HCT116 (cell line): Measurements from ENCODE around the gene G3BP1. TPM values are rescaled to one million over a fixed set of nuclear protein-coding genes. Genes with fewer than 3 reads are reported as not detected.

Experiments
- ATAC-seq: fragments of 200-7000 bp; cut with Tn5 transposase; 2 replicates; pipeline ENCODE4 v1.9.1; 2020; ENCODE audit warnings: mild to moderate bottlenecking, moderate library complexity
- BruUV-seq: library from RNA; stranded (reverse); fragments of 400-500 nt; replicated peaks from 2 replicates; lab custom pipeline; 2021; lab: Mats Ljungman, UMichigan
- CTCF ChIA-PET: fragments of 300-600 bp; sonication (Branson Sonifier 250); formaldehyde crosslinking; loops from one replicate; lab custom pipeline; 2021; ENCODE audit warnings: antibody characterized with exemption; lab: Charles Lee
- POLR2A ChIA-PET: fragments of 300-600, 350-600 bp; sonication (Branson Sonifier 250); formaldehyde crosslinking; loops from one replicate; lab custom pipeline; 2021; ENCODE audit warnings: antibody characterized with exemption; lab: Charles Lee
- RAD21 ChIA-PET, 2 experiments: fragments of 300-600 bp; sonication (Branson Sonifier 250); formaldehyde crosslinking; loops; one replicate each; lab custom pipeline; 2023; ENCODE audit warnings: low total read pairs in 2 of 2; ENCODE audit not compliant: uncharacterized antibody in 2 of 2, unreplicated experiment in 2 of 2, low non-redundant PET in 1 of 2; lab: Charles Lee
- DNase-seq: peaks from one replicate; pipeline ENCODE4 v3.0.0-alpha.2; 2010; ENCODE audit warnings: low read depth, low spot score
- H2AFZ ChIP-seq: fragments of 200-600 bp; shearing (Covaris generic), sonication (generic); 2 replicates; pipeline ENCODE4 v1.6.1; 2017; ENCODE audit warnings: low read depth, mixed run types, mixed read lengths, antibody characterized with exemption, low read length; ENCODE audit not compliant: poor library complexity, severe bottlenecking
- H3K27ac ChIP-seq: 2 replicates; pipeline ENCODE4 v1.5.1; 2012; ENCODE audit warnings: low read depth, low read length
- H3K27me3 ChIP-seq: fragments of 200-600 bp; sonication (generic); 2 replicates; pipeline ENCODE4 v1.6.1; 2016; ENCODE audit warnings: mixed run types, low read length, mixed read lengths; ENCODE audit not compliant: insufficient read depth
- H3K36me3 ChIP-seq, 2 experiments: fragments of 200-500 bp in 1 of 2; fragments of 200-600 bp in 1 of 2; sonication (Bioruptor generic) in 1 of 2; sonication (generic) in 1 of 2; 2 replicates each; pipeline versions ENCODE4 v1.5.1 to v1.6.1; 2014 to 2016; ENCODE audit warnings: low read length in 2 of 2, inconsistent platforms in 1 of 2, mixed read lengths in 1 of 2, mixed run types in 1 of 2; ENCODE audit not compliant: insufficient read depth in 2 of 2, control insufficient read depth in 1 of 2
- H3K4me1 ChIP-seq, 2 experiments: fragments of 200-600 bp in 1 of 2; sonication (generic) in 1 of 2; 2 replicates each; pipeline versions ENCODE4 v1.5.1 to v1.6.1; 2012 to 2017; ENCODE audit warnings: low read length in 2 of 2, inconsistent platforms in 1 of 2, mild to moderate bottlenecking in 1 of 2, mixed read lengths in 1 of 2, mixed run types in 1 of 2, moderate library complexity in 1 of 2; ENCODE audit not compliant: insufficient read depth in 2 of 2, control insufficient read depth in 1 of 2
- H3K4me2 ChIP-seq: fragments of 200-600 bp; sonication (generic); 2 replicates; pipeline ENCODE4 v1.6.1; 2017; ENCODE audit warnings: mixed run types, low read length, mixed read lengths
- H3K4me3 ChIP-seq, 2 experiments: fragments of 200-600 bp in 1 of 2; sonication (generic) in 1 of 2; replicated peaks in 1 of 2; 2 replicates each; pipeline ENCODE4 v1.5.1; 2011 to 2016; ENCODE audit warnings: low read length in 2 of 2, control low read depth in 1 of 2, low read depth in 1 of 2, mild to moderate bottlenecking in 1 of 2, mixed read lengths in 1 of 2, mixed run types in 1 of 2
- H3K79me2 ChIP-seq: fragments of 200-600 bp; sonication (generic); 2 replicates; pipeline ENCODE4 v1.6.1; 2017; ENCODE audit warnings: mild to moderate bottlenecking, mixed run types, low read length, moderate library complexity, mixed read lengths; ENCODE audit not compliant: insufficient read depth
- H3K9ac ChIP-seq: fragments of 200-600 bp; sonication (generic); 2 replicates; pipeline ENCODE4 v1.6.1; 2016; ENCODE audit warnings: low read length, mixed read lengths
- H3K9me2 ChIP-seq: fragments of 200-600 bp; sonication (generic), shearing (Covaris generic); 2 replicates; pipeline ENCODE4 v1.6.1; 2017; ENCODE audit warnings: mixed run types, mild to moderate bottlenecking, moderate library complexity; ENCODE audit not compliant: insufficient read depth
- H3K9me3 ChIP-seq, 2 experiments: fragments of 200-500 bp in 1 of 2; fragments of 200-600 bp in 1 of 2; sonication (Bioruptor generic) in 1 of 2; sonication (generic) in 1 of 2; 2 replicates each; pipeline ENCODE4 v1.6.1; 2014 to 2017; ENCODE audit warnings: low read length in 2 of 2, mixed read lengths in 2 of 2, inconsistent platforms in 1 of 2, low read depth in 1 of 2, mild to moderate bottlenecking in 1 of 2, mixed run types in 1 of 2, moderate library complexity in 1 of 2; ENCODE audit not compliant: control insufficient read depth in 1 of 2, insufficient read depth in 1 of 2
- H4K20me1 ChIP-seq: fragments of 200-600 bp; sonication (generic), shearing (Covaris generic); 2 replicates; pipeline ENCODE4 v1.6.1; 2017; ENCODE audit warnings: mixed run types, mild to moderate bottlenecking, moderate library complexity; ENCODE audit not compliant: insufficient read depth
- CBX3 ChIP-seq: IDR thresholded peaks from 2 replicates; pipeline ENCODE4 v1.6.1; 2012; ENCODE audit warnings: low read depth
- FOSL1 ChIP-seq: IDR thresholded peaks from 2 replicates; pipeline ENCODE4 v1.6.1; 2012; ENCODE audit warnings: low read depth
- POLR2AphosphoS5 ChIP-seq: IDR thresholded peaks from 2 replicates; pipeline ENCODE4 v1.6.1; 2011; ENCODE audit warnings: mild to moderate bottlenecking, low read depth, low read length, moderate library complexity
- RAD21 ChIP-seq: IDR thresholded peaks from 2 replicates; pipeline ENCODE4 v1.6.1; 2012; ENCODE audit warnings: low read depth, mild to moderate bottlenecking
- SRF ChIP-seq: IDR thresholded peaks from 2 replicates; pipeline ENCODE4 v1.6.1; 2012; ENCODE audit warnings: low read depth
- TCF7L2 ChIP-seq: IDR thresholded peaks from 2 replicates; pipeline ENCODE4 v1.7.0; 2011; ENCODE audit warnings: borderline replicate concordance, inconsistent platforms; ENCODE audit not compliant: insufficient read depth, insufficient read length; ENCODE audit errors: extremely low read depth
- YY1 ChIP-seq: IDR thresholded peaks from 2 replicates; pipeline ENCODE4 v1.6.1; 2011; ENCODE audit warnings: low read length, low read depth, moderate library complexity, mild to moderate bottlenecking; ENCODE audit not compliant: insufficient replicate concordance; ENCODE audit errors: extremely low read depth
- ZNF274 ChIP-seq: fragments of 200-500 bp; sonication (Bioruptor generic); IDR thresholded peaks from 2 replicates; pipeline ENCODE4 v1.6.1; 2014; ENCODE audit warnings: mild to moderate bottlenecking, low read depth, low read length, inconsistent platforms
- intact Hi-C: fragments of 100-400 bp; cut with micrococcal nuclease; formaldehyde crosslinking; loops from 2 replicates; pipeline ENCODE4 v1.10.0; 2022
- total RNA-seq: library from RNA; stranded (reverse); gene quantifications from one replicate; pipeline ENCODE4 v1.2.1, GENCODE V29; 2021; ENCODE audit not compliant: unreplicated experiment
- TF ChIP-seq, protein P1 (sequence below), 3 experiments: fragments of 200-600 bp in 1 of 3; sonication (generic) in 1 of 3; IDR thresholded peaks in 2 of 3; conservative IDR thresholded peaks in 1 of 3; 2 replicates each; pipeline ENCODE4 v1.5.1; 2012 to 2017; ENCODE audit warnings: low read depth in 2 of 3, low read length in 2 of 3, antibody characterized with exemption in 1 of 3, borderline replicate concordance in 1 of 3, control low read depth in 1 of 3, mild to moderate bottlenecking in 1 of 3, mixed read lengths in 1 of 3, mixed run types in 1 of 3, moderate library complexity in 1 of 3; ENCODE audit not compliant: insufficient read depth in 1 of 3

G3BP1 gene
- total RNA-seq, 1 experiment from 2014 or later: 296 TPM

DNA sequence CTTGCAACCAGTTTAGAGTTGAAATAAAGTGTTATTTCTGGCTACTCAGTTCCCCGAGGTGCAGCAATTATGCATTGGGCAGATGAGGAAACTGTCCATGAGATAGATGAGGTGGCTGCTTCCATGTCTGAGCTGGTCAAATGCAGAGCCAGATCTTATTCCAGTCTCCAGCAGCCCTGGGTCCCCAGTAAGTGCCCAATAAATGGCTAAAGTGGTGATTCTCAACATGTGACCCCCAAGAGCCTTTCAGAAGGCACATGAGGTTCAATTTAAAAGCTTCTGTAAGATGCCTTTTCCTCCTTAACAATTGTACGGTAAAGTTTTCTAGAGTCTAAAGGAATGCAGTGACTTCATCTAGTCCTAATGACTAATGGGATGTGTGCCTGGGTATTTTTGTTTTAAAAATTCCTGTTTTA is 30.8 kb upstream of the G3BP1 start:
- Histone ChIP-seq H3K27me3 (no peaks in the 10 kb centered on the region), H3K4me3 (0 out of 4 replicates have a peak overlapping the region, but pooled peaks of 1 of the 2 experiments have one; percentile 46), H3K9me2 (no peaks in the 10 kb centered on the region), H3K9ac (peak overlapping the region; percentile 53), H3K4me2 (peak overlapping the region; percentile 80), H3K27ac (no peak overlapping the region), H4K20me1 (no peaks in the 10 kb centered on the region), H3K36me3 (no peaks in the 10 kb centered on the region), H3K9me3 (no peaks in the 10 kb centered on the region), H3K79me2 (no peaks in the 10 kb centered on the region), H2AFZ (no peak overlapping the region), H3K4me1 (peaks cover 55 to 68% of the 10 kb centered on the region in 2 experiments)
- intact Hi-C loops: loop anchor here (5.0 to 10.0 kb wide), 4 partner anchors 219 to 486 kb away; partner anchors contain the start of gene GM2A
- ChIA-PET POLR2A (no interaction called here), RAD21 (interaction anchor here (0.6 to 3.9 kb wide), 5 partner anchors 30 to 89 kb away, joined by 3 to 25 read pairs (median 7); partner anchors contain the start of gene G3BP1 (in 1 of the 2)), CTCF (interaction anchor here (0.7 to 5.2 kb wide), 17 partner anchors 10 to 422 kb away, joined by 3 to 103 read pairs (median 4); no protein-coding TSS in a partner anchor)
- TF ChIP-seq YY1 (no peak), TCF7L2 (no peak), CBX3 (no peak), FOSL1 (no peak)
- ATAC-seq: no peak
- no peak for DNase-seq
- BruUV-seq: no TSS peak

DNA sequence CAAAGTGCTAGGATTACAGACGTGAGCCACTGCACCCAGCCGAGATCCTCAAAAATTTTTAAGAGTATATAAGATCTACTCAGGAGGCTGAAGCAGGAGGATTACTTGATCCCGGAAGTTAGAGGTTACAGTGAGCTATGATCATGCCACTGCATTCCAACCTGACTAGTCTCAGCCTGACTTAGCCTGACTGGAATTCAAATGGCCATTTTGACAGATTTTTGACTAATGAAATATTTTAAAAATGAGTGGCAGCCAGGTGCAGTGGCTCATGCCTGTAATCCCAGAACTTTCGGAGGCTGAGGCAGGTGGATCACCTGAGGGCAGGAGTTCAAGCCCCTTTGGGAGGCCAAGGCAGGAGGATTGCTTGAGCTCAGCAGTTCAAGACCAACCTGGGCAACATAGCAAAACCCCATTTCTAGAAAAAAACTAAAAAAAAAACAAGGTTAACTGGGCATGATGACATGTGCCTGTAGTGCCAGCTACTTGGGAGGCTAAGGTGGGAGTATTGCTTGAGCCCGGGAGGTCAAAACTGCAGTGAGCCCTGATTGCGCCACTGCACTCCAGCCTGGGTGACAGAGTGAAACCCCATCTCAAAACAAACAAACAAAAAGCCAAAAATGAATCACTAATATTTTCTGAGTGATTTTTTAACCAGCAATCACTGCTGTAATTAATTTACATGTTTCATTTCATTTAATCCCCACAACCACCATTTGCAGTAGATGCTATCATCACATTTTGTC is 29.9 kb upstream of the G3BP1 start:
- no TSS peak for BruUV-seq
- no peaks in the 10 kb centered on the region for H3K9me3 ChIP-seq
- no peaks in the 10 kb centered on the region for H3K36me3 ChIP-seq
- H3K4me3 ChIP-seq: no peak overlapping the region
- no peaks in the 10 kb centered on the region for H3K79me2 ChIP-seq
- H3K9me2 ChIP-seq: no peaks in the 10 kb centered on the region
- no peaks in the 10 kb centered on the region for H4K20me1 ChIP-seq
- no peak overlapping the region for H2AFZ ChIP-seq
- RAD21 ChIA-PET: interaction anchor here (1.2 to 3.9 kb wide), 3 partner anchors 83 to 90 kb away, joined by 7 to 25 read pairs (median 20); no protein-coding TSS in a partner anchor
- intact Hi-C loops: loop anchor here (2.0 to 10.0 kb wide), 6 partner anchors 220 to 615 kb away; partner anchors contain the start of gene GM2A
- no peak overlapping the region for H3K27ac ChIP-seq
- TF ChIP-seq SRF: no peak
- 0 out of 2 replicates have a peak, but pooled peaks have one; percentile 14 for TF ChIP-seq POLR2AphosphoS5
- no peak for TF ChIP-seq RAD21
- TF ChIP-seq, protein P1, sequence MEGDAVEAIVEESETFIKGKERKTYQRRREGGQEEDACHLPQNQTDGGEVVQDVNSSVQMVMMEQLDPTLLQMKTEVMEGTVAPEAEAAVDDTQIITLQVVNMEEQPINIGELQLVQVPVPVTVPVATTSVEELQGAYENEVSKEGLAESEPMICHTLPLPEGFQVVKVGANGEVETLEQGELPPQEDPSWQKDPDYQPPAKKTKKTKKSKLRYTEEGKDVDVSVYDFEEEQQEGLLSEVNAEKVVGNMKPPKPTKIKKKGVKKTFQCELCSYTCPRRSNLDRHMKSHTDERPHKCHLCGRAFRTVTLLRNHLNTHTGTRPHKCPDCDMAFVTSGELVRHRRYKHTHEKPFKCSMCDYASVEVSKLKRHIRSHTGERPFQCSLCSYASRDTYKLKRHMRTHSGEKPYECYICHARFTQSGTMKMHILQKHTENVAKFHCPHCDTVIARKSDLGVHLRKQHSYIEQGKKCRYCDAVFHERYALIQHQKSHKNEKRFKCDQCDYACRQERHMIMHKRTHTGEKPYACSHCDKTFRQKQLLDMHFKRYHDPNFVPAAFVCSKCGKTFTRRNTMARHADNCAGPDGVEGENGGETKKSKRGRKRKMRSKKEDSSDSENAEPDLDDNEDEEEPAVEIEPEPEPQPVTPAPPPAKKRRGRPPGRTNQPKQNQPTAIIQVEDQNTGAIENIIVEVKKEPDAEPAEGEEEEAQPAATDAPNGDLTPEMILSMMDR (IDR thresholded peaks at IDR 0.05 in 2 of 3, conservative IDR thresholded peaks at IDR 0.05 in 1 of 3; ENCODE audit: borderline replicate concordance in 1 of 3, insufficient read depth in 1 of 3, low read depth in 2 of 3, low read length in 2 of 3): no peak
- TF ChIP-seq ZNF274: no peak
- TF ChIP-seq FOSL1: no peak
- DNase-seq: no peak
- CTCF ChIA-PET: interaction anchor here (0.7 to 5.2 kb wide), 13 partner anchors 11 to 423 kb away, joined by 3 to 103 read pairs (median 5); no protein-coding TSS in a partner anchor
- ATAC-seq: no peak; the same call in 1 of the 2 replicates
- H3K4me2 ChIP-seq: peak overlapping the region; percentile 80
- H3K27me3 ChIP-seq: no peaks in the 10 kb centered on the region
- POLR2A ChIA-PET: no interaction called here
- H3K4me1 ChIP-seq: peaks cover 60 to 77% of the 10 kb centered on the region in 2 experiments
- peak overlapping the region; percentile 33; the same call in 1 of the 2 replicates for H3K9ac ChIP-seq
